Measurements from ENCODE around the gene FSTL5. TPM values are rescaled to one million over a fixed set of nuclear protein-coding genes. Genes with fewer than 3 reads are reported as not detected.
A peak's percentile ranks its signal among the peaks of the same experiment; 100 is the strongest.

The FSTL5 gene
- total RNA-seq, 1 donor from 2014 or later: 0.18 TPM

DNA sequence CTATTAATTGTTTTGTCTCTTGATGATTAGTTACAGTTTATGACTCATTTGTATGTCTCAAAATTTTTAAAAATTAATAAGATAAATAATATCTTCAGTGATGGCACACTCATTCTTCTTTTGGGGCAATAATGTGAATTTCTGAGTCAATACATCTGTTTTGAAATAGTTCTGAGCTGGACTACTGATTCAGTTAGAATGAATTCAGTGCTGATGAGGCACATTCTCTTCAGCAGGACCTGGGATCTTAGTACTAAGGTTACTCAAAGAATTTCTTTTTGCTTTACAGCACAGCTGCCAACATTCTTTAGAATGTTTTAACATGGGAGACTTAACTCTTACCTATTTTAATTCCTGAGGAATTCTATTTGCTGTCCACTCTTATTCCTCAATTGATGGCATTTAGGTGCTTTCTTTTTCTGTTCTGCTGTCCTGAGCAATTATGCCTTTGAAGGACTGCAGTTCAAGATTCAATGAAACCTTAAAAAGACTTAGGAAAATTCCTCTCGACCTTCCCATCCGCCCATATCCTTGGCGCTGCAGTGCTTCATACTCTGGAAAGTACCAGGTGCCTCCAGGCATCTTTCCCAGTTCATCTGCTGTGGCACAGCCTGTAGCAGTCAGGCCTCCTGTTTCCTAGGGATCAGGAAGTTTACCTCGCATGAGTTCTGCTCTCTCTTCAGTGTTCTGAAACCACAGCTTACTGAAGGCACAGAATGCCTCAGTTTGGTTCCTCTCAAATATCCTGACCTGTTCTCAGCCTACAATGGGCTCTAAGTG lies 213.7 kb downstream of the FSTL5 start:
- DNase-seq (ENCODE audit: extremely low read depth, low read depth, low spot score): no peak

DNA sequence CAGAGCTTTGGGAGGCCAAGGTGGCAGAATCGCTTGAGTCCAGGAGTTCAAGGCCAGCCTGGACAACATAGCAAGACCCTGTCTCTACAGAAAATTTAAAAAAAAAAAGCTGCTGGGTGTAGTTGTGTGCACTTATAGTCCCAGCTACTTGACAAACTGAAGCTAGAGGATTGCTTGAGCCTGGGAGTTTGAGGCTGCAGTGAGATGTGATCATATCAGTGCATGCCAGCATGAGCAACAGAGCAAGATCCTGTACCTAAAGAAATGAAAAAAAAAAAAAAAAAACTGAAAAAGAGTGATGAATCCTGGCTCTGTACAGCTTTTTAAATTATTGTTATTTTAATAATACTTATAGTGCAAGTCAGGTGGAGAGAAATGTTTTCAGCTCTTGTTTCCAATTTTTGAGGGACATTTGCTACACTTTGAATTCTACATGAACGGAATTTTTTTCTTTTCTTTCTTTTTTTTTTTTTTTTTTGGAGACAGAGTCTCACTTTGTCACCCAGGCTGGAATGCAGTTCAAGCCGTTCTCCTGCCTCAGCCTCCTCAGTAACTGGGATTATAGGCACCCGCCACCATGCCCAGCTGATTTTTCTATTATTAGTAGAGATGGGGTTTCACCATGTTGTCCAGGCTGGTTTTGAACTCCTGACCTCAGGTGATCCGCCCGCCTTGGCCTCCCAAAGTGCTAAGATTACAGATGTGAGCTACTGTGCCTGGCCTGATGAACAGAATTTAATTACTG lies 215.6 kb downstream of the FSTL5 start:
- no peak for DNase-seq (ENCODE audit: extremely low read depth, low read depth, low spot score)

DNA sequence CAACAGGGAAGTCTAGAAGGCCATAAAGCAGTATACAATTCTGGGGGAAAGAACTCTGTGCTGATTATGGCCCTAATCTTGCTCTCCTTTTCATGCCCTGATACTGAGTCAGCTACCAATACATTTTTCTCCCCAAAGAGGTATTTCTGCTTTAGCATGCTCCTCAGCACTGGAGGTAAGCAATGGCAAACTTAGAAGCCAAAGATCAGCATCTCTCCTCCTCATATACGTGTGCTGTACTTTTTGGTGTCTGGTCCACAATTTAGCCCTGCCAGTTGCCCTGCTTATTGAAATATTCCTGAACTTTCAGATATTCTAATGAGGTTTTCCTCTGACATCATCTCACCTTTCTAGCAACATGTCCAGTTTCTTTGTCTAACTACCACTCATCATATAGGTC lies 226.2 kb downstream of the FSTL5 start:
- DNase-seq (ENCODE audit: extremely low read depth, low read depth, low spot score): no peak

DNA sequence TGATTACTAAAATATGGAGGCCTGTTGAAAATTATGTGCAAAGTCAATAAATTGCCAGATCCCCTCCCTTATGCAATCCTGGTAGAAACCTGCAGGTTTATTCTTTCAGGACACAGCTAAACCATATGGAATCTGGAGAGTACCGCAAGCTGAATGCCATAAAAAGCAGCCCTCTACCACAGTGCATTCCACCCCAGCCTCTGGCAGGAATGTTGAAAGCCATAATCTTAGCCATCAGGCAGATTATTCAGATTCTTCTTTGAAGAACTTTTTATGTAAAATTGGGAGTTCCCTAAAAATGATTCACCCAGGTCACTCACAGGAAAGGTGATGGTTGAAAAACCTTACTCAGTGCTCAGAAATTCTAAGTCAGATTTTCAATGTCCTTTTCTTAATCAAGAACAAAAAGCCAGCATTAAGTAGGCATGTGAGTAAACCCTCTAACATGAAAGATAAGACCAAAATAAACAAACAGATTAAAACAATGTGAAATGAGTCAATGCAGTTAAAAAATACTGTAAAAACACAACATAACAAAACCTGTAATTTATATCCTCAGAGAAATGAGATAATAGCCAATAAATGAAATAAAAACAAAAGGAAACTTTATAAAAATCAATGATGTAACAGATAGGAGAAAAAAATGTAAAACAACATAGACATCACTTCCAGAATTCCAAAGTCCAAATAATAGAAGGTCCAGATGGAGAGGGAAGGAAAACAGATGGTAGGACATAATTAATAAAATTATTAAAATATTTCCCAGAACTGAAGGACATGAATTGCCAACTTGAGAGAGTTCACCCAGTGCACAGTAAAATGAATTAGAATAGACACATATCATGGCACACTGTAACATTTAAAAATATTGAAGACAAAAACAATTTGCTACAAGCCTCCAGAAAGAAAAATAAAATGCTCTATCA lies 226.9 kb downstream of the FSTL5 start:
- DNase-seq (ENCODE audit: extremely low read depth, low read depth, low spot score): peak; percentile 36

DNA sequence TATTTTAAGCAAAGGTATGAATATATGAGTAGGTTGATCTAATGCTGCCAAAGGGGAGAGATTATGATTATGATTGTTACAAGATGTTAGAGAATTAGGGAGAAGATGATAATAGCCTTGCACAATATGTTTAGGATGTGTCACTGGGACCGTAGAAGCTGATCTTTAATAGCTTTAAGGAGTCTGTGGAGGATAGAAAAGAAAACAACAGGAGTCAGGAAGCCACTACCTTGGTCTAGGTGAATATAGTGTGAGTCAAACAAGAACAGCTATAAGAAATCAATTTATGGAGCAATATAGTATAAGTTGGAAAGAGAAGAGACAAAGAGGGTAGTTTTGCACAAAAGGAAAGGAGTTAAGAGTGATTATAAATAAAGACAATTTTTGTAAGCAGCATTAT lies 232.7 kb downstream of the FSTL5 start:
- no peak for DNase-seq (ENCODE audit: extremely low read depth, low read depth, low spot score)

DNA sequence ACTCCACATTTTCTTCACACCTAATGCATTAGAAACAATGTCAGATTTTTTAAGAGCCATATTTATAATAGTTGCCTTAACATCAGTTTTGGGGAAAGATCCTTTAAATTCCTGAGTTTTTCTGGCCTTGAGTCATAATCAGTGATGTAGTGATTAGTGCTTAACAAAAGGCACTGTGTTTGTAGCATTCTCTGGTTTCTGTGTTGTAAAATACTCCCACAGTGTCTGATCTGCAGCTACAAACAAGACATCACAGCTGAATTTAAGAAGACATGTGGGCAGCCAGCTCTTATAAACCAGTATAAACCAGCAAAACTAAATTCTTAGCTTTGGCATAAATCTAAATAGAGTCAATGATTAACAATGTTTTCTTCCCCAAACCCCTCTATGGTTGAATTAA lies 233.8 kb downstream of the FSTL5 start:
- no peak for DNase-seq (ENCODE audit: extremely low read depth, low read depth, low spot score)

DNA sequence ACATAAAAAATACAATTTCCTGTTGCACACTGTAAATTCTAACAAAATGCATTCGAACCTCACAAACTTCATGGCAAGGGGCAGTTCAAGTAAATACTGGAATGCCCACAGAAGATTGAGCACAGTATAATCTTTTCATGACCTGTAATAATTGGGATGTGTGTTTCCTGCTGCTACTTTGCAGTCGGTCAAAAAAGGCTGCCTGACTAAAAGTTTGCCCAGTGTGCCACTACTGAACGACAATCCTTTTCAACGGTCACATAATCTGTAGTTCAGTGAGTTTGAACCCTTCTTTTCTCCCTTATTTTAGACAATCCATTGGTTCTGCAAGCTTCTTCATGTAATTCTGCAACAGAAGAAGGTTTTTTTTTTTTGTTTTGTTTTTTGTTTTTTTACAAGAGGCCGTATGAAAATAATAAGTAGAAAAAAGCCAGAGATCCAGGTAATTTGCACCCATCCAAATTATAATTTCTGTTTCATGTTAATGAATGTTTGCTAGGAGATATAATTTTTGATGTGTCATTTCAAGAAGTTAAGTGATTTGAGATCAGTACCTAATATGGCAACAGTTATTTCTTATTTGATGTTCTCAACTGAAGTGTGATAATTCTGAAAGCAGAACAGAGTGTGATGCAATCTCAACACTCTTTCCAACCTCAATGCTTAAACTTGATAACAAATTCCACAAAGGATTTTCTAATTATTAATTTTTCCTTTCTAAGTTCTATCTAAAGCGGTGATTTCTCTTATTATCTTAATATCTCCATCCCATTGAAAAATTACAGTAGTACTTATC lies 237.6 kb downstream of the FSTL5 start:
- no peak for DNase-seq (ENCODE audit: extremely low read depth, low read depth, low spot score)

DNA sequence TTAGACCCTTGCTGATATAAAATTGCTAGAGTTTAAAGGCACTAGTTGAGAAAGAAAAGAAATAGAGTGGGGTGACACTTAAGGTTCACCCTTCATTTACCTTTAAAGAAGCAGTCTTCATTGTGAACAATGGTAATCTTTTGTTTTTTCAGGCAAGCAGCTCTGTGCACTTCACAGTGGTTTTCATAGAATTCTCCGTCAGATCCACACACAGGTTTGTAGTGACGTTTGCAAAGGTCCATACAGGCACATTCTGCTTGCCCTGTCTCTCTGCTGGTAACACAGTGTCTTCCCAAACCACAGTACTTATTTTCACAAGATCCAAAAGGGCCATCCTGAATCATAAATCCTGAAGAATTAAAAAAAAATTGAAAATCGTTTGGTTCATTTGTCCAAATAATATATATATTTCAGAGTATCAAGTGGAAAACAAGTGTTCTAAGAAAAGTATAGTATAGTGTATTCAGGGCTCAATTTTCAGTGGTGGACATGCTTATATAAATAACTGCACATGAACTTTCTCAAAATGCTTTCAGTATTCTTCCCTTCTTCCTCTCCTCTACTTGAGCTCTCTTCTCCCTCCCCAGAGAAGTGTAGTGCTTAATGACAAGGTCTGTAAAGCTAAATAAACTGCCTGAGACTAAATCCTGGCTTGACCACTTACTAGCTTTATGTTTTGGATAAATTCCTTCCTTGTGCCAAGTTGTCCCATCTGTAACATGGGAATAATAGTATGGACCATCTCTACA lies 243.3 kb downstream of the FSTL5 start:
- DNase-seq (ENCODE audit: extremely low read depth, low read depth, low spot score): no peak

DNA sequence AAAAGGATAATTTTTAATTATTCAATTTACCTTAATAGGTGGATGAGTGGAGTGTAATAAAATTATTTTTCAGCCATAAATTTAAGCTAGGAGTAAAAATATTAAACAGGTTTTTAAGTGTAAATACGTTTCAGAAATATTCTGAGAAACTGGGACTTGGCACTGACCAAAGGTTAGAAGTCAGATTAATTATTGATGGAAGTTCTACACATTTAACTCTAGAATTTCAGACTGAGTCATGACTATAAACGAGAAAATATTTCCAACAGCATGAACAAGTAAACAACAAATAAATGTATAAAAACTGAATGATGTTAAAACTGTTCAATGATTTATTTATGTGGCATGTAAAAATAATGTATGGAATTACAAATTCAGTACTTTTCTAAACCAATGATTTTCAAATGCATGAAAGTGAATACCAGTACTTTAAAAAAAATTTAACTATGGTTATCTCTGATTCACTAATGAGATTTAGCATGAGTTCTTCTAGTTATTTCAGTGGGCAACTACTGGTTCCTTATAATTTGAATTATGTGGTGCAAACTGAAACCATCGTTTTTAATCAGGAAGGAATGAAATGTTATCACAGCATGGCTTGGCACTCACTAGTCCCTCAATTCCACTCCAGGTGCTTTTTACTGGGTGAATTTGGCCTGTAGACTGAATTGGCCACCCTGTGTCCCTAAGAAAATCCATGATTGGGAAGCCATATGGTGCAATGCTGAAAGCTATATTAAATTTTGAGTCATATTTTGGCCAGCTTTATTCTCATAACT lies 244.2 kb downstream of the FSTL5 start:
- DNase-seq (ENCODE audit: extremely low read depth, low read depth, low spot score): no peak

DNA sequence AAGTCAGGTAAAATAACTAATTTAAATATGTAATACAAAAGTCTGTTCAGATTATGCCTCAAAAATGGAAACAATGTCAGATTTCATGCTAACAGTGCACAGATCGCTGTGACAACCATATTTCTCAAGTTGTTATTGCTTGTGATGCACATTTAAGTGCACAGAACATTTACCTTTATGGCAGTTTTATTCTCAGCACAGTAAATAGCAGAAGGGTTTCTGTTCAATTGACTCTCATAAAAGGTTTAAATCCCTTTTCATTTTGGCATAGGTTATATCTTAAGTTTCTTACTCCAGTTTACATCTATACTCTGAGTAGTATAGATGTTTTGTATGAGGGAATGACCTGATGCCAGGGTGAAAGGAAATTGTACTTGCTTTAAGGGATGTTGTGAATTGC lies 247.8 kb downstream of the FSTL5 start:
- DNase-seq (ENCODE audit: extremely low read depth, low read depth, low spot score): no peak

DNA sequence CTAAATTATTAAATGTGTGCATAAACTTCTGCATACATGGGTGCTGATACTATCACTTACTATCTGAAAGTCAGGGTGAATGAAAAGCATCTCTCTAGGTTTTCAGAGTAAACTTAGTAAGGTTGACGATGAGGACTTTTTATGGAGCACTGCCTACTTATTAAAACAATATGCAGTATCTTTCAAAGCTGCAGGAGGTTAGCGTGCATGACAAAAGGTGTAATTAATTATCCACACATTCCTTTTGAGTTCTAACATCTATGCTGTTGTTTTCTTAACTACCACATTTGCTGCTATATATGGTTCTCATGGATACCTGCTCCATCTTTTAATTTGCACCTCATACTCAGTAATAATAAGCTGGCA lies 256.2 kb downstream of the FSTL5 start:
- DNase-seq (ENCODE audit: extremely low read depth, low read depth, low spot score): no peak

DNA sequence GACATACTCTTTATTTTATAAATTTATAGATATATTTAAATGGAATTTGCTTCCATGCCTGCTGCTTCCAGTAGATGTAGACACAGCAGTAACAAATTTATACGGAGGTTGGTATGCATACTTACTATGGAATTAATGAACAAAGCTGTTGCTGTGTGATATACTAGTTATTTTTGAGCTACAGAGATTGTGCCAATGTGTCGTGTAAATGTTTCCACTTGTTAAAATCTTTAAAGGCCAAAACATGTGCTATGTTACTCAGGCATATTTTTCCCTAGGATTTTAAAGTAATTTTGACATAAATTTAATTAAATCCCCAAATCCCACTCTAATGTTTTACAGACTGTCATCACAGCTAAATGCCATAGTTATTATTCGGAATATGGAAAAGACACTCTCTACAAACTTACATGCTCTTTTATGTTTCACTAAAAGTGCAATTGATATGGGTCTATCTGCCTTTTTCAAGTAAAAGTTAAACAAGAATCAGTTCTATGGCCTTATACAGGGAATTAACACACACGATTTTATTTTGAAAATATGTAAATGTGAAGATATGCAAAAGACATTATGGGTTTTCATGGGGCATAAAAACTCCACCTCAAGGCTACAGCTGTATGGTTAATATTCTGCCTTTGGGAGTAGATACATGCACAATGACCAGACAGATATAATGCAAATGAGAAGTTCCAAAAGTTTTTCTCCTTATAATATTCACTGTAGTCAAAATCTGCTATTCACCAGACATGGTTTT lies 256.8 kb downstream of the FSTL5 start:
- DNase-seq (ENCODE audit: extremely low read depth, low read depth, low spot score): no peak

DNA sequence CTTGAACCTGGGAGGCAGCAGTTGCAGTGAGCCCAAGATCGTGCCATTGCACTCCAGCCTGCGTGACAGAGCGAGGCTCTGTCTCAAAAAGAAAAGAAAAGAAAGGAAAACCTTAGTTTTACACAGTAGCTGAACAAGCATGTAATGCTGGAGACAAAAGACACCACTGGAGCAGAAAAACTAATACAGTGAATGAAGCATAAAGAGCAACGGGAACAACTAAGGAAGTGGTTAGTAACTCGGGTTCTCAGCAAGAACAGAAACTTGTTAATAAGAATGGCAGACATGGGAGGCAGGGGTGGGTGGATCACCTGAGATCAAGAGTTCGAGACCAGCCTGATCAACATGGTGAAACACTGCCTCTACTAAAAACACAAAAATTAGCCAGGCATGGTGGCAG lies 263.7 kb downstream of the FSTL5 start:
- no peak for DNase-seq (ENCODE audit: extremely low read depth, low read depth, low spot score)

DNA sequence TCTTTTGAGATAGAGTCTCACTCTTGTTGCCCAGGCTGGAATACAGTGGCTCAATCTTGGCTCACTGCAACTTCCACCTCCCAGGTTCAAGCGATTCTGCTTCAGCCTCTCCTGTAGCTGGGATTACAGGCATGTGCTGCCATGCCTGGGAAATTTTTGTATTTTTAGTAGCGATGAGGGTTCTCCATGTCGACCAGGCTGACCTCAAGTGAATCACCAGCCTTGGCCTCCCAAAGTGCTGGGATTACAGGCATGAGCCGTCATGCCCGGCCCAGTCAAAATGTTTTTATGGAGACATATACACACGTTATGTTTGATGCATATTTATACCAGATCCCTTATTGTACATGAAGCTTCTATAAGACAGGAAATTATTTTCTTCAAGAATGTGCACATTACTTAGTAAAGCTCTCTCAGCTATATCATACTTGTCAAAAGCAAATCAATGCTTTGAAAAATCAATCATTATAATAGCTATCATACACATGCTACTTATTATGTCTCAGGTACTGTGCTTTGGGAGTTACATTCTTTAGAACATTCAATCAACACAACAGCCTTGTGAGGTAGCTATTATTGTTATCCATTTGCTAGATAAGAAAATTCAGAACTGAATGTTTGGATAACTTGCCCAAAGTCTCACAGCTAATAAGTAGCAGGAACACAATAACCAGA lies 269.2 kb downstream of the FSTL5 start:
- DNase-seq (ENCODE audit: extremely low read depth, low read depth, low spot score): no peak

DNA sequence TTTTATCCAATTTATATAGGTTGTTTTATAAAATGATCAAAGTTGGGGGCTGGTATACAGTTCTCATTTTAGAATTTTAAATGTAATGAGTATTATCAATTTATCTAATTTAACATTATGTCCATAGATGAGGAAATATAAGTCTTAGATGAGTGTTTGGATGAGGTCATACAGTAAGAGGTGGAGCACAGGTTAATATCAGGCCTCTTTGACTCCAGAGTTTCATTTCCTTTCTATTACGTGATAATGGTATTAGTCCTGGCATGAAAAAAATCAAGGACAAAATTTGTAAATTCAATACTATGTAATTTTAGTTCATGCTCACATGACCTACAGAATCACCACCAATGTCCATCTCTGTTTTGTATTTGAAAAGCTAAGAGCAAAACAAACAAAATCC lies 269.8 kb downstream of the FSTL5 start:
- no peak for DNase-seq (ENCODE audit: extremely low read depth, low read depth, low spot score)

DNA sequence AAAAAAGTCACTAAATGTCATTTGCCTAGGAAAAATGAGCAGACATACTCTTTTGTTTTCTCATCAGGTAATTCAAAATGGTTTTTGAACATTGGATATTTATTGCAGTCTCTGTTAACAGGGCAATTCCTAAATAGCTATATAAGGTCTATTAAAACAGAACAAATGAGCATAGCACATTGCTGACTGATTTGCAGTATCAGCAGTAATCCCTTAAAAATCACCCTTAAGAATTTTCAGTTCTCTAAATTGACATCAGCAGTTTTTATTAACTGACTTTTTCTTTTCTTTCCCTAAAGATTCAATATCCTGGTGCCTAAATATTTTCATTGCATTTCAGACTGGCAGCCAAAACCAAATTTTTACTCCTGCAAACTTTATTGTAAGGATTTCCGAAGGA lies 270.2 kb downstream of the FSTL5 start:
- DNase-seq (ENCODE audit: extremely low read depth, low read depth, low spot score): no peak

DNA sequence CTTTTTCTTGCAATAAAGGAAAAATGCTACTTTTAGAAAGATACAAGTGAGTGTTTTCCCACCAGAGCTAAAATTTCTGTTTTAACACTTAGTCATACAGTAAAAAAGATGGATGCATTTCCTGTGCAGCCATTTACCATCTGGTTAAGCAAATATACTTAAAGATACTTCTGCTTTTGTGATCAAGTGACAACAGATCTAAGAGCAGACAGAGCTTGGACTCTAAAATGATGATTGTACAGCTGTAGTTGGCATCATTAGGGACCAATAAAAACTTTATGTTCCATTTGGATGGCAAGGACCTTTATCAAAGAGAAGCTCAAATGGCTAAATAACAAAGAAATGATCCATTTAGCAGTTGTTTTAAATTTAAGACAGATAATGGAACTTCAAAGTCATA lies 270.8 kb downstream of the FSTL5 start:
- no peak for DNase-seq (ENCODE audit: extremely low read depth, low read depth, low spot score)

DNA sequence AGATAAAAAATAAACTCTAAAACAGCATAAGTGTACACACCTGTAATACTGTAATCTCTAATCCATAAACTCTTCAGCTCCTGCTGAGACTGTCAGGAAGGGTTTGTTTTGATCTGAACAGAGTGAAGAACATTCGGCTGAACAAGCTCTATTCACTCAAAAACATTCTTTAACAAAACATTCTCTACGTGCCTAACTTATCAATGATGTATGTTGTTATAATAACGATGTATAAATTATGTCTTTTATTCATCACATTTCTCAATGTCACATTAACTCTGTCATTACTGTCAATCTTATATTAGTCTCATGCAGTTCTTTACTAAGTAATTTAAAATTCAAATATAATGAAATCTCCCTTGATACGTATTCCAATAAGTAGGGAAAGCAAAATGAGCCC lies 280.6 kb downstream of the FSTL5 start:
- no peak for DNase-seq (ENCODE audit: extremely low read depth, low read depth, low spot score)

Data from glomerular endothelial cell (primary cell).